ENCODE results near the gene NR1D1. TPM values are rescaled to one million over a fixed set of nuclear protein-coding genes. Genes with fewer than 3 reads are reported as not detected.

NR1D1 gene
- total RNA-seq, 8 experiments from 2014 or later = 0.60 to 12.7 (median 2.7) TPM

- Histone ChIP-seq H3K4me3 (no peak overlapping the region), H3K4me1 (replicated peaks in 1 of 2) (peaks cover 33 to 42% of the 10 kb centered on the region in 2 donors), H3K27ac (no peak overlapping the region)
- WGBS, 10 experiments = 40 to 100% (median 97%) methylated on average over 2 to 4 of the region's 6 CpGs; no CpG with 5 or more reads in 6 of the 10 experiments
- in situ Hi-C loops (cut with MboI; ENCODE audit: low pct_unique_long_range_greater_than_20kb in 2 of 9, low sequenced_read_pairs in 9 of 9, unreplicated experiment in 9 of 9) = no loop called here
- ATAC-seq (replicated peaks in 6 of 8) = no peak
Measured at GRCh38 chr17:40074871-40075200, 25.6 kb downstream of the NR1D1 start.

- WGBS, 10 experiments = no CpG with 5 or more reads among the region's 8 CpGs
- H3K27ac ChIP-seq = no peak overlapping the region
Measured at GRCh38 chr17:40074175-40074512, 26.2 kb downstream of the NR1D1 start.

GRCh38 chr17:40073454-40074174 lies 26.8 kb downstream of the NR1D1 start:
- Histone ChIP-seq H3K4me3 (no peak overlapping the region), H3K4me1 (replicated peaks in 1 of 2) (peaks cover 43 to 53% of the 10 kb centered on the region in 2 donors)
- WGBS, 10 experiments = 73 to 100% (median 96%) methylated on average over 1 to 4 of the region's 7 CpGs; no CpG with 5 or more reads in 2 of the 10 experiments

More at GRCh38 chr17:40074175-40074512, 26.2 kb downstream of the NR1D1 start:
- peaks cover 40 to 49% of the 10 kb centered on the region in 2 donors for H3K4me1 ChIP-seq (replicated peaks in 1 of 2)
- H3K4me3 ChIP-seq = no peak overlapping the region
- in situ Hi-C loops (cut with MboI; ENCODE audit: low pct_unique_long_range_greater_than_20kb in 2 of 9, low sequenced_read_pairs in 9 of 9, unreplicated experiment in 9 of 9) = no loop called here
- no peak for ATAC-seq (replicated peaks in 6 of 8)

GRCh38 chr17:40072735-40073346 lies 27.5 kb downstream of the NR1D1 start:
- H3K4me3 ChIP-seq = no peak overlapping the region
- no peak overlapping the region for H3K27ac ChIP-seq
- in situ Hi-C loops (cut with MboI; ENCODE audit: low pct_unique_long_range_greater_than_20kb in 2 of 9, low sequenced_read_pairs in 9 of 9, unreplicated experiment in 9 of 9) = no loop called here
- 89 to 100% (median 94%) methylated on average over 1 to 3 of the region's 8 CpGs; no CpG with 5 or more reads in 7 of the 10 experiments for WGBS, 10 experiments
- no peak for ATAC-seq (replicated peaks in 6 of 8)
- peaks cover 50 to 60% of the 10 kb centered on the region in 2 donors for H3K4me1 ChIP-seq (replicated peaks in 1 of 2)

More at GRCh38 chr17:40073454-40074174, 26.8 kb downstream of the NR1D1 start:
- in situ Hi-C loops (cut with MboI; ENCODE audit: low pct_unique_long_range_greater_than_20kb in 2 of 9, low sequenced_read_pairs in 9 of 9, unreplicated experiment in 9 of 9) = no loop called here
- H3K27ac ChIP-seq = no peak overlapping the region
- ATAC-seq (replicated peaks in 6 of 8) = no peak

- peak overlapping the region in 1 of 2 donors; percentile 23 for H3K27ac ChIP-seq
- peaks cover 51 to 60% of the 10 kb centered on the region in 2 donors for H3K4me1 ChIP-seq (replicated peaks in 1 of 2)
- in situ Hi-C loops (cut with MboI; ENCODE audit: low pct_unique_long_range_greater_than_20kb in 2 of 9, low sequenced_read_pairs in 9 of 9, unreplicated experiment in 9 of 9) = no loop called here
- no peak overlapping the region for H3K4me3 ChIP-seq
- ATAC-seq (replicated peaks in 6 of 8) = peak in 4 of 8 experiments; percentile 44 to 60 (median 47)
- WGBS, 10 experiments = 20% methylated on average over 1 of the region's 19 CpGs; no CpG with 5 or more reads in 9 of the 10 experiments
Measured at GRCh38 chr17:40072040-40072734, 28.2 kb downstream of the NR1D1 start.

GRCh38 chr17:40071313-40072039 lies 28.9 kb downstream of the NR1D1 start:
- H3K4me1 ChIP-seq (replicated peaks in 1 of 2) = peaks cover 51 to 60% of the 10 kb centered on the region in 2 donors
- no peak overlapping the region for H3K4me3 ChIP-seq
- no peak for ATAC-seq (replicated peaks in 6 of 8)
- 58 to 80% methylated on average over 1 to 7 of the region's 16 CpGs; no CpG with 5 or more reads in 8 of the 10 experiments for WGBS, 10 experiments
- peak overlapping the region in 1 of 2 donors; percentile 7 for H3K27ac ChIP-seq
- in situ Hi-C loops (cut with MboI; ENCODE audit: low pct_unique_long_range_greater_than_20kb in 2 of 9, low sequenced_read_pairs in 9 of 9, unreplicated experiment in 9 of 9) = no loop called here

- peak in 4 of 8 experiments; percentile 0 to 6 (median 2) for ATAC-seq (replicated peaks in 6 of 8)
- Histone ChIP-seq H3K4me1 (replicated peaks in 1 of 2) (peaks cover 51 to 63% of the 10 kb centered on the region in 2 donors), H3K4me3 (no peak overlapping the region), H3K27ac (peak overlapping the region in 1 of 2 donors; percentile 7)
- in situ Hi-C loops (cut with MboI; ENCODE audit: low pct_unique_long_range_greater_than_20kb in 2 of 9, low sequenced_read_pairs in 9 of 9, unreplicated experiment in 9 of 9) = no loop called here
- 40% methylated on average over 1 of the region's 8 CpGs; no CpG with 5 or more reads in 9 of the 10 experiments for WGBS, 10 experiments
Measured at GRCh38 chr17:40070709-40071312, 29.6 kb downstream of the NR1D1 start.

- peak in 3 of 8 experiments; percentile 14 to 27 (median 26) for ATAC-seq (replicated peaks in 6 of 8)
- Histone ChIP-seq H3K4me1 (replicated peaks in 1 of 2) (peaks cover 49 to 63% of the 10 kb centered on the region in 2 donors), H3K27ac (peak overlapping the region; percentile 46 to 48), H3K4me3 (no peak overlapping the region)
- in situ Hi-C loops (cut with MboI; ENCODE audit: low pct_unique_long_range_greater_than_20kb in 2 of 9, low sequenced_read_pairs in 9 of 9, unreplicated experiment in 9 of 9) = no loop called here
- 40 to 83% (median 75%) methylated on average over 1 to 4 of the region's 14 CpGs; no CpG with 5 or more reads in 7 of the 10 experiments for WGBS, 10 experiments
Measured at GRCh38 chr17:40069751-40070708, 30.4 kb downstream of the NR1D1 start.

- peak overlapping the region; percentile 7 to 32 (median 18) for H3K4me3 ChIP-seq
- peak overlapping the region; percentile 46 to 55 for H3K27ac ChIP-seq
- WGBS, 10 experiments = 0 to 60% (median 60%) methylated on average over 1 to 2 of the region's 14 CpGs; no CpG with 5 or more reads in 7 of the 10 experiments
- H3K4me1 ChIP-seq (replicated peaks in 1 of 2) = peaks cover 55 to 67% of the 10 kb centered on the region in 2 donors
- ATAC-seq (replicated peaks in 6 of 8) = peak; percentile 30 to 74 (median 55)
- in situ Hi-C loops (cut with MboI; ENCODE audit: low pct_unique_long_range_greater_than_20kb in 2 of 9, low sequenced_read_pairs in 9 of 9, unreplicated experiment in 9 of 9) = no loop called here
Measured at GRCh38 chr17:40068917-40069750, 31.3 kb downstream of the NR1D1 start.

- Histone ChIP-seq H3K27ac (peak overlapping the region; percentile 21 to 55), H3K4me1 (replicated peaks in 1 of 2) (peaks cover 57 to 72% of the 10 kb centered on the region in 2 donors)
- no peak for ATAC-seq (replicated peaks in 6 of 8)
Measured at GRCh38 chr17:40068584-40068916, 31.8 kb downstream of the NR1D1 start.

GRCh38 chr17:40068129-40068581 lies 32.2 kb downstream of the NR1D1 start:
- H3K4me3 ChIP-seq = peak overlapping the region in 1 of 5 donors; percentile 32
- 14 to 50% (median 18%) methylated on average over 1 to 3 of the region's 4 CpGs; no CpG with 5 or more reads in 7 of the 10 experiments for WGBS, 10 experiments
- no peak for ATAC-seq (replicated peaks in 6 of 8)
- peaks cover 57 to 72% of the 10 kb centered on the region in 2 donors for H3K4me1 ChIP-seq (replicated peaks in 1 of 2)
- H3K27ac ChIP-seq = peak overlapping the region; percentile 21 to 55
- in situ Hi-C loops (cut with MboI; ENCODE audit: low pct_unique_long_range_greater_than_20kb in 2 of 9, low sequenced_read_pairs in 9 of 9, unreplicated experiment in 9 of 9) = no loop called here

More at GRCh38 chr17:40068584-40068916, 31.8 kb downstream of the NR1D1 start:
- peak overlapping the region; percentile 7 to 32 (median 18) for H3K4me3 ChIP-seq
- 0 to 33% (median 18%) methylated on average over 1 to 4 of the region's 5 CpGs; no CpG with 5 or more reads in 4 of the 10 experiments for WGBS, 10 experiments
- in situ Hi-C loops (cut with MboI; ENCODE audit: low pct_unique_long_range_greater_than_20kb in 2 of 9, low sequenced_read_pairs in 9 of 9, unreplicated experiment in 9 of 9) = no loop called here

Measured in motor neuron (in vitro differentiated cells).